PC-3 (cell line): ENCODE results near the gene TOLLIP. TPM values are rescaled to one million over a fixed set of nuclear protein-coding genes. Genes with fewer than 3 reads are reported as not detected.

Experiments used
- ATAC-seq: fragments of 200-7000 bp; cut with Tn5 transposase; 2 replicates; pipeline ENCODE4 v1.9.1; 2020; ENCODE audit warnings: mild to moderate bottlenecking, moderate library complexity
- BruUV-seq: library from RNA; stranded (reverse); fragments of 400-500 nt; replicated peaks from 2 replicates; lab custom pipeline; 2021; lab: Mats Ljungman, UMichigan
- CTCF ChIA-PET: fragments of 300-600 bp; sonication (Branson Sonifier 250); formaldehyde crosslinking; loops from one replicate; lab custom pipeline; 2022; ENCODE audit warnings: antibody characterized with exemption; lab: Charles Lee
- POLR2A ChIA-PET: fragments of 300-600 bp; sonication (Branson Sonifier 250); formaldehyde crosslinking; loops from one replicate; lab custom pipeline; 2022; ENCODE audit warnings: antibody characterized with exemption; ENCODE audit not compliant: unreplicated experiment; lab: Charles Lee
- DNase-seq: peaks from one replicate; pipeline ENCODE4 v3.0.0-alpha.2; 2015
- H2AFZ ChIP-seq: fragments of 300-600 bp; sonication (generic); 2 replicates; pipeline ENCODE4 v1.6.0; 2016; ENCODE audit warnings: antibody characterized with exemption, low read length
- H3F3A ChIP-seq: fragments of 300-600 bp; sonication (generic); one replicate; pipeline ENCODE4 v1.6.0; 2017; ENCODE audit warnings: antibody characterized with exemption, low read length, control low read depth, mild to moderate bottlenecking; ENCODE audit not compliant: unreplicated experiment
- H3K27ac ChIP-seq: fragments of 300-600 bp; sonication (generic); 2 replicates; pipeline ENCODE4 v1.5.1; 2016; ENCODE audit warnings: mild to moderate bottlenecking, low read length
- H3K27me3 ChIP-seq: fragments of 300-600 bp; sonication (generic); 2 replicates; pipeline ENCODE4 v1.6.1; 2016; ENCODE audit warnings: low read length, mixed read lengths
- H3K36me3 ChIP-seq: fragments of 300-600 bp; sonication (generic); 2 replicates; pipeline ENCODE4 v1.6.1; 2016; ENCODE audit warnings: low read depth, mixed run types, low read length, mixed read lengths
- H3K4me1 ChIP-seq: fragments of 300-600 bp; sonication (generic); 2 replicates; pipeline ENCODE4 v1.5.1; 2016; ENCODE audit warnings: low read length; ENCODE audit not compliant: insufficient read depth
- H3K4me2 ChIP-seq: fragments of 300-600 bp; sonication (generic); 2 replicates; pipeline ENCODE4 v1.6.0; 2016; ENCODE audit warnings: low read length
- H3K4me3 ChIP-seq: fragments of 300-600 bp; sonication (generic); 2 replicates; pipeline ENCODE4 v1.5.1; 2016; ENCODE audit warnings: mild to moderate bottlenecking, low read length, mixed read lengths
- H3K79me2 ChIP-seq: fragments of 300-600 bp; sonication (generic); 2 replicates; pipeline ENCODE4 v1.6.1; 2017; ENCODE audit warnings: low read length, mixed read lengths
- H3K9ac ChIP-seq: fragments of 300-600 bp; sonication (generic); 2 replicates; pipeline ENCODE4 v1.6.0; 2016; ENCODE audit warnings: mild to moderate bottlenecking, low read length
- H3K9me2 ChIP-seq: fragments of 300-600 bp; sonication (generic); replicated peaks from 2 replicates; pipeline ENCODE4 v1.6.1; 2016; ENCODE audit warnings: mixed run types, low read length, mixed read lengths
- H3K9me3 ChIP-seq: fragments of 300-600 bp; sonication (generic); 2 replicates; pipeline ENCODE4 v1.6.1; 2016; ENCODE audit warnings: low read length, mixed read lengths
- H4K20me1 ChIP-seq: fragments of 300-600 bp; sonication (generic); 2 replicates; pipeline ENCODE4 v1.6.1; 2016; ENCODE audit warnings: low read length, mixed read lengths
- CTCF ChIP-seq: fragments of 300-600 bp; sonication (generic); conservative IDR thresholded peaks from 2 replicates; pipeline ENCODE4 v1.5.1; 2017; ENCODE audit warnings: antibody characterized with exemption, low read depth, mild to moderate bottlenecking, low read length
- EZH2 ChIP-seq: fragments of 300-600 bp; sonication (generic); IDR thresholded peaks from one replicate; pipeline ENCODE4 v1.6.1; 2017; ENCODE audit warnings: antibody characterized with exemption, mild to moderate bottlenecking, low read length; ENCODE audit not compliant: unreplicated experiment
- EZH2phosphoT487 ChIP-seq: fragments of 300-600 bp; sonication (generic); IDR thresholded peaks from 2 replicates; pipeline ENCODE4 v1.6.1; 2018; ENCODE audit warnings: mild to moderate bottlenecking, antibody characterized with exemption, low read length, borderline replicate concordance
- intact Hi-C: fragments of 100-400 bp; cut with micrococcal nuclease; formaldehyde crosslinking; loops from 2 replicates; pipeline ENCODE4 v1.9.0; 2023
- total RNA-seq: library from RNA; depleted of rRNA; stranded (reverse); fragments of >200 nt; gene quantifications from 2 replicates; pipeline ENCODE4 v1.2.3, GENCODE V29; 2014

TOLLIP gene
- total RNA-seq, 1 experiment from 2014 or later: 43.2 TPM

GRCh38 chr11:1235306-1235900 lies 74.0 kb downstream of the TOLLIP start:
- no peak overlapping the region for H3K9ac ChIP-seq
- ATAC-seq (no peak), DNase-seq (no peak)
- no peaks in the 10 kb centered on the region for H3K9me3 ChIP-seq
- no peak for TF ChIP-seq EZH2phosphoT487
- H3F3A ChIP-seq: no peaks in the 10 kb centered on the region
- no TSS peak for BruUV-seq
- no peaks in the 10 kb centered on the region for H4K20me1 ChIP-seq
- no peak overlapping the region for H3K4me3 ChIP-seq
- no peaks in the 10 kb centered on the region for H3K4me1 ChIP-seq
- H3K27me3 ChIP-seq: no peaks in the 10 kb centered on the region
- no peak overlapping the region for H2AFZ ChIP-seq
- H3K27ac ChIP-seq: no peak overlapping the region
- intact Hi-C loops: no loop called here
- POLR2A ChIA-PET: no interaction called here
- H3K4me2 ChIP-seq: no peak overlapping the region
- no peaks in the 10 kb centered on the region for H3K36me3 ChIP-seq
- H3K9me2 ChIP-seq: no peaks in the 10 kb centered on the region
- CTCF ChIA-PET: no interaction called here
- no peaks in the 10 kb centered on the region for H3K79me2 ChIP-seq

GRCh38 chr11:1234771-1235305 lies 74.6 kb downstream of the TOLLIP start:
- H3K4me1 ChIP-seq: no peaks in the 10 kb centered on the region
- H3K27me3 ChIP-seq: no peaks in the 10 kb centered on the region
- DNase-seq (no peak), ATAC-seq (no peak)
- H3K79me2 ChIP-seq: no peaks in the 10 kb centered on the region
- H3K27ac ChIP-seq: no peak overlapping the region
- BruUV-seq: no TSS peak
- no peak overlapping the region for H2AFZ ChIP-seq
- H3K9ac ChIP-seq: no peak overlapping the region
- H3F3A ChIP-seq: no peaks in the 10 kb centered on the region
- intact Hi-C loops: no loop called here
- no peaks in the 10 kb centered on the region for H3K9me3 ChIP-seq
- TF ChIP-seq CTCF: no peak
- TF ChIP-seq EZH2phosphoT487: no peak
- no peak for TF ChIP-seq EZH2
- POLR2A ChIA-PET: no interaction called here
- CTCF ChIA-PET: no interaction called here
- H3K4me2 ChIP-seq: no peak overlapping the region
- H3K4me3 ChIP-seq: no peak overlapping the region
- H3K36me3 ChIP-seq: no peaks in the 10 kb centered on the region
- H3K9me2 ChIP-seq: no peaks in the 10 kb centered on the region
- H4K20me1 ChIP-seq: no peaks in the 10 kb centered on the region

DNA sequence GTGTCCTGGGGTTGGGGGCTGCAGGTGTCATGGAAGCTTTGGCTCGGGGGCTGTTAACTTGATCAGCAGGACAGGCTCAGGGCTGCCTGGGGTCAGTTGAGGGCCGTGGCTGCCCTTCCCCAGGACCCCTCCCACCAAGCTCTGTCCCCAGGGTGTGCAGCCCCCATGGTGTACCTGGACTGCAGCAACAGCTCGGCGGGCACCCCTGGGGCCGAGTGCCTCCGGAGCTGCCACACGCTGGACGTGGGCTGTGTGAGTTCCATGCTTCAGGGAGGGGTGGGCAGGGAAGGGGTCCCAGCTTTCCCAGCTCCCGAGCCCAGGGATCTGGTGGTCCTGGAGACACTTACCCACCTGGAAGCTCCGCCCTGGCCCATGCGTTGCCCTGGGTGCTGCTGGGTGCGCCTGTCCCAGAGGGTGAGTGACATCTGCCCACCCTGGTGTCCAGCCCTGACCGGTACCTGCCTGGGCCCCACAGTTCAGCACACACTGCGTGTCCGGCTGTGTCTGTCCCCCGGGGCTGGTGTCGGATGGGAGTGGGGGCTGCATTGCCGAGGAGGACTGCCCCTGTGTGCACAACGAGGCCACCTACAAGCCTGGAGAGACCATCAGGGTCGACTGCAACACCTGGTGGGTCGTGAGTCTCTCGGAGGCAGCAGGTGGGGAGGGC lies 75.2 kb downstream of the TOLLIP start:
- H3K27me3 ChIP-seq: no peaks in the 10 kb centered on the region
- H3K9me3 ChIP-seq: no peaks in the 10 kb centered on the region
- no TSS peak for BruUV-seq
- intact Hi-C loops: no loop called here
- H2AFZ ChIP-seq: no peak overlapping the region
- CTCF ChIA-PET: no interaction called here
- TF ChIP-seq EZH2phosphoT487 (no peak), EZH2 (no peak), CTCF (no peak)
- ATAC-seq (no peak), DNase-seq (no peak)
- no peak overlapping the region for H3K9ac ChIP-seq
- H3F3A ChIP-seq: no peaks in the 10 kb centered on the region
- no peaks in the 10 kb centered on the region for H3K79me2 ChIP-seq
- H3K4me2 ChIP-seq: no peak overlapping the region
- H3K27ac ChIP-seq: no peak overlapping the region
- H3K4me1 ChIP-seq: no peaks in the 10 kb centered on the region
- H3K4me3 ChIP-seq: no peak overlapping the region
- POLR2A ChIA-PET: no interaction called here
- H3K9me2 ChIP-seq: no peaks in the 10 kb centered on the region
- no peaks in the 10 kb centered on the region for H4K20me1 ChIP-seq
- no peaks in the 10 kb centered on the region for H3K36me3 ChIP-seq
